ENCODE measurements around the gene CALU.

CALU gene

DNA sequence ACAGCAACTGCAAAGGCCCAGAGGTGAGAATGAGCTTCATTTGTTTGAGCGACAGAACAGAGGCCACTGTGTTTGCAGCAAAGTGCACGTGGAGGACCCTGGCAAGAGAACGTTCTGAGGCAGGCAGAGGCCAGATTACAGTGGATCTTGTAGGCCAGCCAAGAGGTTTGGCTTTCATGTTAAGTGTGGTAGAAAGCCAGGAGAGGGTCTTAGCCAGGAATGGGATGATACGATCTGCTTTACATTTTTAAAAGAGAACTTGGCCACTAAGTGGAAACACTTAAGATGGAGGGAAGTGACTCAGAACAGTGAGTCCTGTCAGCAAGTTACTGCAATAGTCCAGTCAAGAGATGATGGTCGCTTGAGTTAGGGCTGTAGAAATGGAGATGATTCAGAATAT, 57.2 kb downstream of the CALU start:
- Histone ChIP-seq H3K27ac (no peak overlapping the region), H3K4me3 (no peak overlapping the region), H3K9me3 (no peaks in the 10 kb centered on the region), H3K4me1 (peaks cover 0 to 15% (median 12%) of the 10 kb centered on the region in 4 donors), H3K36me3 (peaks cover 0 to 4% (median 0%) of the 10 kb centered on the region in 3 donors), H3K27me3 (no peaks in the 10 kb centered on the region)
- DNase-seq: no peak
- intact Hi-C loops (cut with DNase I; ENCODE audit: low total_unique reads): no loop called here
- TF ChIP-seq, protein P1, sequence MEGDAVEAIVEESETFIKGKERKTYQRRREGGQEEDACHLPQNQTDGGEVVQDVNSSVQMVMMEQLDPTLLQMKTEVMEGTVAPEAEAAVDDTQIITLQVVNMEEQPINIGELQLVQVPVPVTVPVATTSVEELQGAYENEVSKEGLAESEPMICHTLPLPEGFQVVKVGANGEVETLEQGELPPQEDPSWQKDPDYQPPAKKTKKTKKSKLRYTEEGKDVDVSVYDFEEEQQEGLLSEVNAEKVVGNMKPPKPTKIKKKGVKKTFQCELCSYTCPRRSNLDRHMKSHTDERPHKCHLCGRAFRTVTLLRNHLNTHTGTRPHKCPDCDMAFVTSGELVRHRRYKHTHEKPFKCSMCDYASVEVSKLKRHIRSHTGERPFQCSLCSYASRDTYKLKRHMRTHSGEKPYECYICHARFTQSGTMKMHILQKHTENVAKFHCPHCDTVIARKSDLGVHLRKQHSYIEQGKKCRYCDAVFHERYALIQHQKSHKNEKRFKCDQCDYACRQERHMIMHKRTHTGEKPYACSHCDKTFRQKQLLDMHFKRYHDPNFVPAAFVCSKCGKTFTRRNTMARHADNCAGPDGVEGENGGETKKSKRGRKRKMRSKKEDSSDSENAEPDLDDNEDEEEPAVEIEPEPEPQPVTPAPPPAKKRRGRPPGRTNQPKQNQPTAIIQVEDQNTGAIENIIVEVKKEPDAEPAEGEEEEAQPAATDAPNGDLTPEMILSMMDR (IDR thresholded peaks at IDR 0.05): no peak

DNA sequence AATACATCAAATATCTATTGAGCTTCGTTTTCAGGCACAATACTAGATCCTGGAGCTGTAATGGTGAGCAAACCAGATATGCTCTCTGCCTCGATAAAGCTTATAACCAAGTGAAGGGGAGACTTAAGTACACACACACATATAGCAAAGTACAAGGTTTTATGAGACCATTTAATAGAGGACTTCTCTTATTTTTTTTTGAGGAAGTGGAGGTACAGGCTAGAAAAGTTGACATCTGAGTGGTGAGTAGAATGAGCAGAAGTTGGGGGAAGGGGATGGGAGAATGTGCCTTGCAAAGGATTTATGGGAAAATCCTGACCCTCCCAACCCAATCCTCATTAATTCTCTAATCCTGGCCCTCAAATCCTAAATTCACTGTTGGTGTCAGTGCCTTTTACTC, 60.3 kb downstream of the CALU start:
- intact Hi-C loops (cut with DNase I; ENCODE audit: low total_unique reads): no loop called here
- H3K9me3 ChIP-seq: no peaks in the 10 kb centered on the region
- no peaks in the 10 kb centered on the region for H3K27me3 ChIP-seq
- H3K4me1 ChIP-seq: no peaks in the 10 kb centered on the region
- no peak overlapping the region for H3K27ac ChIP-seq
- H3K36me3 ChIP-seq: peaks cover 0 to 6% (median 0%) of the 10 kb centered on the region in 3 donors
- no peak overlapping the region for H3K4me3 ChIP-seq
- TF ChIP-seq, protein P1 (IDR thresholded peaks at IDR 0.05): no peak
- DNase-seq: no peak

DNA sequence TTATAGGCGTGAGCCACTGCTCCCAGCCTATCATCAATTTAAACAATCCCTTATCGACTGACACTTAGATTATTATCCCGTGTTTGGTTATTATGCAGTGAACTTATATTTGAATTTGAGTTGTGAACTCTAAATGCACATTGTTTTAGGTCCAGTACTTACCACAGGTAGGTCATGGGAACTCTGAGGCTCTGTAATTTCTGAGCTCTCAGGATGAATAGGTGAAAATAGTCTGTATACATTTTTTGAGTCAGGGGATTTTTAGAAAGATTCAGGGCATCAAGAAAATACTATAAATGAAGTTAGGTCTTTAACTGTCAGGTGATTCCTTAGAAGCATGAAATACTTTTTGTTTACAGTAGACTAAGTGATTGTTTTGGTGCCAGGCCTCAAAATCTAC, 61.4 kb downstream of the CALU start:
- H3K27ac ChIP-seq: no peak overlapping the region
- intact Hi-C loops (cut with DNase I; ENCODE audit: low total_unique reads): no loop called here
- H3K36me3 ChIP-seq: peaks cover 0 to 17% (median 9%) of the 10 kb centered on the region in 3 donors
- no peak overlapping the region for H3K4me3 ChIP-seq
- no peaks in the 10 kb centered on the region for H3K27me3 ChIP-seq
- no peak for DNase-seq
- no peaks in the 10 kb centered on the region for H3K9me3 ChIP-seq
- no peaks in the 10 kb centered on the region for H3K4me1 ChIP-seq
- TF ChIP-seq, protein P1 (IDR thresholded peaks at IDR 0.05): no peak

DNA sequence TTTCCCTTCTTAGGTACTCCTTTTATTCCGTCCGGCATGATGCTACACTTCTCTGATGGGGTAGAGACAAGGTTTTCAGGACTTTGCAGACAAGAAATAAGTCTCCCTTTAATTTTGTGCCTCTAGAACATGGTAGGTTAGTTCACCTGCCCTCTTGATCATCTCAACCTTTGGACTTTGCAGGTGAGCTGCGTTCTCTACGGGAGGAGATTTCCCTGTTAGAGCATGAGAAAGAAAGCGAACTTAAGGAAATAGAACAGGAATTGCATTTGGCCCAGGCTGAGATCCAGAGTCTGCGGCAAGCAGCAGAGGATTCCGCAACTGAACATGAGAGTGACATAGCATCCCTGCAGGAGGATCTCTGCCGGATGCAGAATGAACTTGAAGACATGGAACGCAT, 61.8 kb downstream of the CALU start:
- no peaks in the 10 kb centered on the region for H3K4me1 ChIP-seq
- no peak overlapping the region for H3K27ac ChIP-seq
- no peak for DNase-seq
- intact Hi-C loops (cut with DNase I; ENCODE audit: low total_unique reads): no loop called here
- H3K36me3 ChIP-seq: peaks cover 0 to 21% (median 13%) of the 10 kb centered on the region in 3 donors
- no peaks in the 10 kb centered on the region for H3K27me3 ChIP-seq
- TF ChIP-seq, protein P1 (IDR thresholded peaks at IDR 0.05): no peak
- no peak overlapping the region for H3K4me3 ChIP-seq
- H3K9me3 ChIP-seq: no peaks in the 10 kb centered on the region

DNA sequence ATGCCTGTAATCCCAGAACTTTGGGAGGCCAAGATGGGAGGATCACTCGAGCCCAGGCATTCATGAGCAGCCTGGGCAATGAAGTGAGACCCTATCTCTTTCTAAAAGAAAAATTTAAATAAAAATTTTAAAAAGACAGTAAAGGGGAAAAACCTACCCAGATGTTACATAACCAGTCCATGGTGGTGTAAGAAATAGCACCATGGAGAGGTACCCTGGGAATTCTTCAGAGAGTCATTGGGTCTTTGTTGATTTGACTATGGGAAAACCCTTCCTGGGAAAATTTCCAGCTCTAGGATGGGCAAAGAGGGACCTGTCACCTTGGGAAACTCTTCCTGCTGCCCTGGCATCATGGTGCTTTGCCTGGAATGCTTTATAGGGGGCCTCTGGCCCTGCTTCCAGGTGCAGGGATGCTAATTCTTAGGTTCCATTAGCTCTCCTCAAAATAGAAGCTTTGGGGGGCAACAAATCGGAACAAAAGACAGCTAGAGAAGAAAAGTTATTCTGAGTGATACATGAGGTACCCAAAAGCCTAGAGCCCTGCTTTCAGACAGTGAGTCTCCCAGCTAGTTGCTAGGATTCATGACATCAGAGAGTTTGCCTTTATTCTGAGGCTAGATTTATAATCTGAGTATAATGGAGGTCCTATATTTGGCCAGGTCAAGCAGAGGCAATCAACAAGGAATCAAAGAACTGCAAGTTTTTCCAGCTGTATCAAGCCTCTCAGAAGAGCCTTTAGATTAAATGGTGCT, 62.7 kb downstream of the CALU start:
- TF ChIP-seq, protein P1 (IDR thresholded peaks at IDR 0.05): no peak
- Histone ChIP-seq H3K4me3 (no peak overlapping the region), H3K27ac (no peak overlapping the region), H3K4me1 (no peaks in the 10 kb centered on the region), H3K36me3 (peaks cover 0 to 29% (median 20%) of the 10 kb centered on the region in 3 donors), H3K9me3 (no peaks in the 10 kb centered on the region), H3K27me3 (no peaks in the 10 kb centered on the region)
- intact Hi-C loops (cut with DNase I; ENCODE audit: low total_unique reads): no loop called here
- DNase-seq: no peak
